A549 (cell line): Measurements from ENCODE around the gene PPP6R3. TPM values are rescaled to one million over a fixed set of nuclear protein-coding genes. Genes with fewer than 3 reads are reported as not detected.
"Not testable (repeated sequence)": the region's sequence is repeated elsewhere in the genome, so short reads cannot be mapped to it uniquely, and the experiment has no call there.

Experiments used
- ATAC-seq, 2 experiments: fragments of 200-7000 bp in 1 of 2; fragments of >200 bp in 1 of 2; cut with Nextera tagmentation in 1 of 2; cut with Tn5 transposase in 1 of 2; 3 replicates each; pipeline versions ENCODE4 v1.8.0 to v1.9.1; 2018 to 2020; ENCODE audit warnings: mild to moderate bottlenecking in 1 of 2, moderate library complexity in 1 of 2
- CTCF ChIA-PET: fragments of 300-600 bp; sonication (Branson Sonifier 250); formaldehyde crosslinking; extraction: SDS; loops from one replicate; lab custom pipeline; 2021; ENCODE audit warnings: antibody characterized with exemption, inconsistent platforms; lab: Yijun Ruan, JAX
- POLR2A ChIA-PET: fragments of 350-600 bp; formaldehyde crosslinking; extraction: SDS; loops from one replicate; lab custom pipeline; 2021; ENCODE audit warnings: antibody characterized with exemption, inconsistent platforms; lab: Yijun Ruan, JAX
- DNase-seq, 2 experiments: peaks; one replicate each; pipeline versions ENCODE4 v3.0.0 to v3.0.0-alpha.2; 2011 to 2016; ENCODE audit warnings: low read depth in 1 of 2, low spot score in 1 of 2
- FAIRE-seq: peaks from 2 replicates; lab custom pipeline; 2011; peaks lifted over from hg19 to GRCh38; lab: Jason Lieb, UNC
- H3K27ac ChIP-seq, 2 experiments: fragments of >200 bp; sonication (Bioruptor Twin); formaldehyde crosslinking; 3 replicates each; pipeline ENCODE4 v1.5.1; 2016 to 2017
- H3K4me1 ChIP-seq: fragments of >200 bp; sonication (Bioruptor Twin); formaldehyde crosslinking; 3 replicates; pipeline ENCODE4 v1.6.1; 2016
- H3K4me2 ChIP-seq: fragments of >200 bp; sonication (Bioruptor Twin); formaldehyde crosslinking; 3 replicates; pipeline ENCODE4 v1.6.1; 2016
- H3K4me3 ChIP-seq: fragments of >200 bp; sonication (Bioruptor Twin); formaldehyde crosslinking; 3 replicates; pipeline ENCODE4 v1.5.1; 2016
- H3K9me3 ChIP-seq: fragments of >200 bp; sonication (Bioruptor Twin); formaldehyde crosslinking; 3 replicates; pipeline ENCODE4 v1.6.1; 2016
- CHD2 ChIP-seq: fragments of 150-350 bp; IDR thresholded peaks from 2 replicates; pipeline ENCODE4 v1.6.1; 2014; ENCODE audit warnings: low read length; ENCODE audit not compliant: partially characterized antibody
- EP300 ChIP-seq, 2 experiments: fragments of >200 bp; sonication (Bioruptor Twin); formaldehyde crosslinking; IDR thresholded peaks; 2 replicates in 1 of 2; 3 replicates in 1 of 2; pipeline ENCODE4 v1.6.1; 2016 to 2017
- GATA3 ChIP-seq: IDR thresholded peaks from 2 replicates; pipeline ENCODE4 v1.6.1; 2012; ENCODE audit warnings: borderline replicate concordance
- HDAC2 ChIP-seq: fragments of 200-600 bp; sonication (generic); IDR thresholded peaks from 2 replicates; pipeline ENCODE4 v1.6.1; 2016
- HEYL ChIP-seq: fragments of 250-450 bp; sonication (Bioruptor Pico); IDR thresholded peaks from 2 replicates; pipeline ENCODE4 v1.8.0; 2021; ENCODE audit warnings: mild to moderate bottlenecking, moderate library complexity
- HOXB13 ChIP-seq: fragments of 250-450 bp; sonication (Bioruptor Pico); IDR thresholded peaks from 2 replicates; pipeline ENCODE4 v1.5.0; 2020; ENCODE audit warnings: low read depth, mild to moderate bottlenecking, moderate library complexity
- JUN ChIP-seq, 2 experiments: fragments of >200 bp; sonication (Bioruptor Twin); formaldehyde crosslinking; IDR thresholded peaks; 2 replicates in 1 of 2; 3 replicates in 1 of 2; pipeline ENCODE4 v1.6.1; 2016 to 2017
- KDM5A ChIP-seq: fragments of 200-600 bp; sonication (generic); IDR thresholded peaks from 2 replicates; pipeline ENCODE4 v1.6.1; 2016; ENCODE audit warnings: antibody characterized with exemption, mild to moderate bottlenecking
- PHF8 ChIP-seq: fragments of 200-600 bp; sonication (generic); IDR thresholded peaks from 2 replicates; pipeline ENCODE4 v1.6.1; 2016; ENCODE audit warnings: low read depth, mild to moderate bottlenecking, antibody characterized with exemption, moderate library complexity, borderline replicate concordance
- RCOR1 ChIP-seq: fragments of 150-350 bp; IDR thresholded peaks from 2 replicates; pipeline ENCODE4 v1.6.1; 2014; ENCODE audit warnings: antibody characterized with exemption, low read length, low read depth
- ZFP36 ChIP-seq: fragments of 450-650 bp; IDR thresholded peaks from 2 replicates; pipeline ENCODE4 v1.6.1; 2014; ENCODE audit warnings: borderline replicate concordance; ENCODE audit not compliant: partially characterized antibody
- ZSCAN20 ChIP-seq: fragments of 250-450 bp; sonication (Bioruptor Pico); IDR thresholded peaks from 2 replicates; pipeline ENCODE4 v1.8.0; 2022; ENCODE audit warnings: mild to moderate bottlenecking, moderate library complexity
- WGBS: methylation state at CpG from one replicate; pipeline ENCODE4 v1.1.6; 2017; ENCODE audit errors: missing lambda C conversion rate; 5-methylcytosine and 5-hydroxymethylcytosine counted together
- polyA plus RNA-seq, 4 experiments: library from polyadenylated mRNA; depleted of rRNA in 3 of 4; stranded (reverse); fragments of >200 nt; fragmentation: RNase III in 1 of 4; extraction: RNeasy Plus Mini Kit Qiagen cat#74134 plus additional on column Dnase treatment in 1 of 4; gene quantifications; 2 replicates in 3 of 4; 3 replicates in 1 of 4; pipeline ENCODE4 v1.2.3, GENCODE V29; 2011 to 2017
- TF ChIP-seq, protein P1 (sequence below): IDR thresholded peaks from 2 replicates; pipeline ENCODE4 v1.6.1; 2012; ENCODE audit warnings: low read depth, borderline replicate concordance
- TF ChIP-seq, protein P2 (sequence below): fragments of >200 bp; sonication (Bioruptor Twin); formaldehyde crosslinking; IDR thresholded peaks from 3 replicates; pipeline ENCODE4 v1.6.1; 2016
- TF ChIP-seq, protein P3 (sequence below): fragments of 150-350 bp; IDR thresholded peaks from 2 replicates; pipeline ENCODE4 v1.6.1; 2014; ENCODE audit warnings: low read depth, mild to moderate bottlenecking, low read length

PPP6R3 gene
- polyA plus RNA-seq, 2 of the 4 experiments (the other 2 are of a cell fraction), result 69.7 to 114 TPM

DNA sequence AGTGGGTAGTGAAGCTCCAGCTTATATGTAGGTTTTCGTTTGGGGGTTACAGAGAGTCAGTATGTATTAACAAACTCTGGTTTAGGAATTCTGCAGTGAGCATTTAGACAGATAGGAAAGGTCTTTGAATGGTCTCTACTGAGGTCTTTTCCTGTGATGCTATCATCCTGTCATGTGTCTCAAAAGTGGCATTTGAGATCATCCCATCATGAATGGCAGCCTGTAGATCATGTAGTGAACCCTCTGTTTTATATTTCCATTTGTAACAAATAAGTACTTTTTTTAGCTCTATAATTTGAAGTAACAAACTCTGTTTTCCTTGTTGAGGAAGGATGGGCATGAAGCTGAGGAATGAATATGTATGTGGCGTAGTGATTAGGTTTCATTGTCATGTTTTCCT, 76.2 kb downstream of the PPP6R3 start:
- DNase-seq, result no peak
- ChIA-PET CTCF (no interaction called here), POLR2A (no interaction called here)
- Histone ChIP-seq H3K4me2 (no peak overlapping the region), H3K9me3 (no peaks in the 10 kb centered on the region), H3K4me1 (peaks cover 20% of the 10 kb centered on the region), H3K4me3 (no peak overlapping the region), H3K27ac (no peak overlapping the region)
- no peak for TF ChIP-seq CHD2
- TF ChIP-seq HDAC2, result no peak
- no peak for TF ChIP-seq KDM5A
- TF ChIP-seq RCOR1, result no peak
- TF ChIP-seq, protein P1, sequence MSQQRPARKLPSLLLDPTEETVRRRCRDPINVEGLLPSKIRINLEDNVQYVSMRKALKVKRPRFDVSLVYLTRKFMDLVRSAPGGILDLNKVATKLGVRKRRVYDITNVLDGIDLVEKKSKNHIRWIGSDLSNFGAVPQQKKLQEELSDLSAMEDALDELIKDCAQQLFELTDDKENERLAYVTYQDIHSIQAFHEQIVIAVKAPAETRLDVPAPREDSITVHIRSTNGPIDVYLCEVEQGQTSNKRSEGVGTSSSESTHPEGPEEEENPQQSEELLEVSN, result no peak
- TF ChIP-seq HEYL, result no peak
- TF ChIP-seq ZSCAN20 (CRISPR knock-in tag), result no peak
- TF ChIP-seq PHF8, result no peak
- TF ChIP-seq, protein P2, sequence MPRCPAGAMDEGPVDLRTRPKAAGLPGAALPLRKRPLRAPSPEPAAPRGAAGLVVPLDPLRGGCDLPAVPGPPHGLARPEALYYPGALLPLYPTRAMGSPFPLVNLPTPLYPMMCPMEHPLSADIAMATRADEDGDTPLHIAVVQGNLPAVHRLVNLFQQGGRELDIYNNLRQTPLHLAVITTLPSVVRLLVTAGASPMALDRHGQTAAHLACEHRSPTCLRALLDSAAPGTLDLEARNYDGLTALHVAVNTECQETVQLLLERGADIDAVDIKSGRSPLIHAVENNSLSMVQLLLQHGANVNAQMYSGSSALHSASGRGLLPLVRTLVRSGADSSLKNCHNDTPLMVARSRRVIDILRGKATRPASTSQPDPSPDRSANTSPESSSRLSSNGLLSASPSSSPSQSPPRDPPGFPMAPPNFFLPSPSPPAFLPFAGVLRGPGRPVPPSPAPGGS, result no peak
- no peak for TF ChIP-seq JUN (IDR thresholded peaks at IDR 0.05)
- no peak for TF ChIP-seq GATA3
- no peak for TF ChIP-seq HOXB13 (CRISPR knock-in tag)
- no peak for TF ChIP-seq ZFP36
- TF ChIP-seq EP300 (IDR thresholded peaks at IDR 0.05), result no peak
- 80% methylated on average over 2 of the region's 2 CpGs for WGBS
- no peak for FAIRE-seq
- ATAC-seq, result no peak

DNA sequence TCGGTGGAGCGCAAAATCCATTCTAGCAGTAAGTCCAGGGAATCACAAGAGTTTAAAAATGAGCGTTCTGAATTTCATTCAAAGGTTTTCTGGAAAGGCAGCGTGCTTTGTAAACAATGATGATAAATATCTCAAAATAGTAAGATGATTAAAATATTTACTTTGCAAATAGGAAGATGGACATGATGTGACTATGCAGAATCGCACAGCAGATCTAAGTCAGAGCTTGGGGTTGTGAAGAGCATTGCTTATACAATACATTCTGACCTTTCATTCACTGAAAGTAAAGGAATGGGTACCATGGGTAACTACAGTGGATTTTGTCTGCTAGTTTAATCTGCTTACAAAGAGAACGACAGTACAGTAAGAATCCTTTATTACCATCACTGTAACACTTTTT, 77.5 kb downstream of the PPP6R3 start:
- no peak for TF ChIP-seq ZFP36
- no peak overlapping the region for H3K27ac ChIP-seq
- FAIRE-seq (no peak), ATAC-seq (no peak), DNase-seq (no peak)
- H3K4me3 ChIP-seq, result no peak overlapping the region
- H3K4me1 ChIP-seq, result peaks cover 21% of the 10 kb centered on the region; the same call in 2 of the 3 replicates
- ChIA-PET POLR2A (no interaction called here), CTCF (no interaction called here)
- H3K4me2 ChIP-seq, result no peak overlapping the region
- no peaks in the 10 kb centered on the region for H3K9me3 ChIP-seq
- WGBS, result 80% methylated on average over 6 of the region's 6 CpGs

DNA sequence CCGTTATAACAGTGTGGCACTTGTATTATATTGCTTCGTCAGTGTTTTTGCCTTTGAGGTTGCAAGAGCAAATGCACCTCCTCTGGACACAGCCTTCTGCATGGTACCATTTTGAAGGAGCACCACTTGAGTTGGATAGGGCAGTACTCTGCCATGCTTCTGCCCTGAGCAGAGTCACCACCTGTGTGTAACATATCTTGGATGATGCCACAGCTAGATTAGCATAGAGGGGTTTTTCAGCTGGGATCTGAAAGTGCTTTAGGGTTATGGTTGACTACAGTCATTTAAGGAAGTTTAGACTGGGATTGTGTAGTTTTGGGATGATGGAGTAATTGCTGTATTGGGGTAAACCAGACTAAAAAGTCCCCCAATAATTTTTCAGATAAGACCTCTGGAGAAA, 78.8 kb downstream of the PPP6R3 start:
- Histone ChIP-seq H3K4me3 (no peak overlapping the region), H3K9me3 (no peaks in the 10 kb centered on the region), H3K4me2 (no peak overlapping the region), H3K4me1 (peaks cover 21% of the 10 kb centered on the region; the same call in 2 of the 3 replicates), H3K27ac (no peak overlapping the region)
- 94% methylated on average over 2 of the region's 2 CpGs for WGBS
- ATAC-seq, result no peak
- TF ChIP-seq, protein P3, sequence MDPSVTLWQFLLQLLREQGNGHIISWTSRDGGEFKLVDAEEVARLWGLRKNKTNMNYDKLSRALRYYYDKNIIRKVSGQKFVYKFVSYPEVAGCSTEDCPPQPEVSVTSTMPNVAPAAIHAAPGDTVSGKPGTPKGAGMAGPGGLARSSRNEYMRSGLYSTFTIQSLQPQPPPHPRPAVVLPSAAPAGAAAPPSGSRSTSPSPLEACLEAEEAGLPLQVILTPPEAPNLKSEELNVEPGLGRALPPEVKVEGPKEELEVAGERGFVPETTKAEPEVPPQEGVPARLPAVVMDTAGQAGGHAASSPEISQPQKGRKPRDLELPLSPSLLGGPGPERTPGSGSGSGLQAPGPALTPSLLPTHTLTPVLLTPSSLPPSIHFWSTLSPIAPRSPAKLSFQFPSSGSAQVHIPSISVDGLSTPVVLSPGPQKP, result no peak
- no peak for DNase-seq
- CTCF ChIA-PET, result interaction anchor here (0.6 to 0.9 kb wide), 2 partner anchors 16 to 26 kb away, joined by 4 read pairs; no protein-coding TSS in a partner anchor
- FAIRE-seq, result no peak
- POLR2A ChIA-PET, result no interaction called here

DNA sequence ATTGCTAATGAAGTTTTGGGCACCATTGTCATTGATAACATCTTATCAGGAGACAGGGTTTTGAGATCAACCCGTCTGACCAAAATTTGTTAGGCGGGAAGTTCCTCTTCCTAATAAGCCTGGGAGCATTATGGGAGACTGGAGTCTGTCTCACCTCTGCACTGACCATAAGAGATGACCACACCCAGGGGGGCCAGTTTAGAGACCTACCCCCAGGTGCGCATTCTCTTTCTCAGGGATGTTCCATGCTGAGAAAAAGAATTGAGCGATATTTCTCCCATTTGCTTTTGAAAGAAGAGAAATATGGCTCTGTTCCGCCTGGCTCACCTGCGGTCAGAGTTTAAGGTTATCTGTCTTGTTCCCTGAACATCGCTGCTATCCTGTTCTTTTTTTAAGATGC, 80.0 kb downstream of the PPP6R3 start:
- H3K9me3 ChIP-seq, ATAC-seq, POLR2A ChIA-PET, FAIRE-seq, H3K27ac ChIP-seq, H3K4me3 ChIP-seq, CTCF ChIA-PET, DNase-seq, H3K4me2 ChIP-seq: not testable (repeated sequence)
- peaks cover 19% of the 10 kb centered on the region; the same call in 2 of the 3 replicates for H3K4me1 ChIP-seq
- 94% methylated on average over 7 of the region's 7 CpGs for WGBS
